Cerebellar cortex (tissue), 1 donor: Measurements from ENCODE around the gene CST2.
"Not testable (repeated sequence)": the region's sequence is repeated elsewhere in the genome, so short reads cannot be mapped to it uniquely, and the experiment has no call there.

Experiments used
- DNase-seq: peaks from one replicate; pipeline ENCODE4 v3.0.0-alpha.2; 2015; ENCODE audit warnings: low spot score

Gene CST2, protein sequence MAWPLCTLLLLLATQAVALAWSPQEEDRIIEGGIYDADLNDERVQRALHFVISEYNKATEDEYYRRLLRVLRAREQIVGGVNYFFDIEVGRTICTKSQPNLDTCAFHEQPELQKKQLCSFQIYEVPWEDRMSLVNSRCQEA

GRCh38 chr20:23826541-23827021 lies at the start of gene CST2:
TSS of gene CST2 (minus strand) at chr20:23826729. CDS start at chr20:23826660, 69 bp downstream.
- no peak for DNase-seq

- no peak for DNase-seq
Measured at GRCh38 chr20:23875606-23876237, 49.2 kb upstream of the CST2 start.

- DNase-seq = no peak
Measured at GRCh38 chr20:23874747-23875146, 48.2 kb upstream of the CST2 start.

DNA sequence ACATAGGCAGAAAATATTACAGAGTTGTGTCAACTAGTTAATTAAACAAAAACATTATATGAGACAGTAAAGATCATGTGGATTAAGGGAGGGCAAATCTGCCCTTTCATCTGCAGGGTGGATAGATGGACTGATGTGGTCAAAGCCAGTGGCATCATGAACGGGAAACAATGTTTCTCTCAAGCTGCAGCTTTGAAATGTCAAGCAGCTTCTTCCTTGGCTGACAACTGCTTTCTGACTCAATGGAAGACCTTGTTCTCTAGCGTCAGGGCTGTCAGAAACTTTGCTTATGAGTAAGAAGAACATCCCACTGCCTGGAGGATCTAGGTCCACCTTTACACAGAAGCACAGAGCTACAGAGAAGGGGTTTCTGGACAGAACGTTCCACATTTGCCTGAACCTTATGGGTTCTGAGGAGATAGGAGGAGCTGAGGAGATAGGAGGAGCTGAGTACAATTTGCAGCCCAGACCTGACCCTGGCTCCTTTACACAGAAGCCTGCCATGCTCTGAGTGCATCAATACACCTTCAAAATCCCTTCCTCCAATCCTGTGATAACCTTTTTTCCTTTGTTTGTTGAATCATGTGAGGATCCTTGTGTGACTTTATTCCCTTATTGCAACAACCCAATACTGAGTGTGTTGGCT lies 47.0 kb upstream of the CST2 start:
- DNase-seq = no peak

DNA sequence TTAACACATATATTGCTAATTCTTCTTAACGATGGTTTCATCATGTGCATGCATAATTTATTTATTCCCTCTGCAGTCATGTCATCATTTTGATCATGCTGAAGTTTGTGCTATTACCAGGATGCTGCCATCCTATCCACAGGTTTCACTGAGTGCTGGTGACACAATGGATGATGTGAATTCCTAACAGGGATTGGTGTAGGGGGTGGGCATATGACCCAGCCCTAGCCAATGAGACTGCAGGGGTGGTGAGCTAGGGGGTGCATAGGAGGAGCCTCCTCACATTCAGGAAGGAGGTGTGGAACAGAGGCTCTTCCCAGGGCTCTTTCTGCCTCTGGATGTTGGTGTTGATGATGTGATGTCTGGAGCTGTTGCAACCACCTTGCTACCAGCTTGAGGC lies 45.5 kb upstream of the CST2 start:
- DNase-seq = no peak

DNA sequence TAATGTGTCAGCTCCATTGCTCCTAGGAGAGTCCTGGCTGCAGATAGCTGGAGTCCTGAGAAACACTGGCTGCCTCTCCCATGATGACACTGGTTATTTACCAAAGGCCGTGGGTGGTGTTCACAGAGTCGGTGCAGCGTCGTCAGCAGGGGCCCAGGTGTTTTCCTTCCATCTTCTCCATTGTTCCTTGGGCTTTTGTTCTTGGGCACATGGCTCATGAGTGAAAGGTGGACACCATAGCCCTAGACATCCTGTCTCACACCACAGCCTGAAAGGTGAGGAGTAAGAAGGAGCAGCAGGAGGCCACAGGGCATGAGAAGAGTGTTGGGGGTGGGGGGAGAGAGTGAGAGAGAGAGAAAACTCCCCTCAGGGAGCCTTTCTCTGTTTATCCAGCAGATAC lies 43.9 kb upstream of the CST2 start:
- DNase-seq = no peak

GRCh38 chr20:23869520-23869919 lies 43.0 kb upstream of the CST2 start:
- no peak for DNase-seq

GRCh38 chr20:23868321-23868720 lies 41.8 kb upstream of the CST2 start:
- DNase-seq = no peak

GRCh38 chr20:23867152-23867776 lies 40.7 kb upstream of the CST2 start:
- DNase-seq = no peak

DNA sequence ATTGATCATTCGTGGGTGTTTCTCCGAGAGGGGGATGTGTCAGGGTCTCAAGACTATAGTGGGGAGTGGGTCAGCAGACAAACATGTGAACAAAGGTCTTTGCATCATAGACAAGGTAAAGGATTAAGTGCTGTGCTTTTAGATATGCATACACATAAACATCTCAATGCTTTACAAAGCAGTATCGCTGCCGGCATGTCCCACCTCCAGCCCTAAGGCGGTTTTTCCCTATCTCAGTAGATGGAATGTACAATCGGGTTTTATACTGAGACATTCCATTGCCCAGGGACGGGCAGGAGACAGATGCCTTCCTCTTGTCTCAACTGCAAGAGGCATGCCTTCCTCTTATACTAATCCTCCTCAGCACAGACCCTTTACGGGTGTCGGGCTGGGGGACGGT lies 34.2 kb upstream of the CST2 start:
- DNase-seq = not testable (repeated sequence)

DNA sequence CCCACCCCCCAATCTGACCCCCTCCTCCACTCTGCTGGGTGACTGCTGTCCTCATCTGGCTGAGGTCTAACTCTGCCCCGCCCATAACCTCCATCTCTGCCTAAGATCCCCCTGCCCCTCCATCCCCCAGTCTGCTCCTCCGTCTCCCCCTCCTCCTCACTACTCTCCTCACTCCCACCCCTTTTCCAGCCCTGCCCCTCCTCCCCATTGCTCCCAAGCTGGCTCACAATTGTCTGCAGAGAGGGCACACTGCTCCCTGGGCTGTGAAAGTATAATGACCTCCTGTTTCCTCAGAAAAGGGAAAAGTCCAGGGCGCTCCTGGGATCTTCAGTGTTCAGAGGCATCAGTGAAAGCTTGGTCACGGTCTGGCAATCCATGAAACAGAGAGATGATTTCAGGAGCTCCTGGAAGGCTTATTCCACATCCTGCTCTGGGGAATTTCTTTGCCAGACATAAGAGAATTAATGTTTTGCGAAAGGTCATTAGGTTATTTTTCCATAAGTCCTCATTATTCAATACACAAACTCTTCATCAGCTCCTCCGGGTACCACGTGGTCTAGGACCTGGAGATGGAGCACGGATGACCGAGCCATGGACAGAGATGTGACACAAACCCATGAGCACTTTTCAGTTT lies 31.6 kb upstream of the CST2 start:
- DNase-seq = no peak

GRCh38 chr20:23856736-23857135 lies 30.2 kb upstream of the CST2 start:
- DNase-seq = no peak

- DNase-seq = no peak
Measured at GRCh38 chr20:23856226-23856625, 29.7 kb upstream of the CST2 start.

DNA sequence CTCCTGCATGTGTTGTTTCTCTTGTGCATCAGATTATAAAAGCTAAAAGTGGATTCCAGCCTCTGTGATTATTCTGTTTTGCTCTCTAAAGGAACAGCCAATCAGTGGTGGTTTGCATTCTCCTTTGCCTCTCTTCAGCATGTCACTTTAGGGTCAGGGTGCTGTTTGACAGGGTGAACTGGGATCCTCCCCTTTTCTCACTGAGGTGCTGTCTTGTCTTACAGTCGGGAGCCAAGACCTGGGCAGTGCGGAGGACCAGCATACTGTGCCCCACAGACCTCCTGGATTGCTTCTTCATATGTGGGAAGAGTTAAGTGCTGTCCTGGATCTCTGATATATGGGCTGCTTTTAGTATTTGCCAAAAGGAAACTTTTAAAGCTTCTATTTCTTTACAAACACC lies 15.2 kb upstream of the CST2 start:
- DNase-seq = no peak

GRCh38 chr20:23835716-23836115 lies 9.2 kb upstream of the CST2 start:
- no peak for DNase-seq

- no peak for DNase-seq
Measured at GRCh38 chr20:23832775-23833513, 6.4 kb upstream of the CST2 start.

GRCh38 chr20:23831961-23832360 lies 5.4 kb upstream of the CST2 start:
- DNase-seq = not testable (repeated sequence)

DNA sequence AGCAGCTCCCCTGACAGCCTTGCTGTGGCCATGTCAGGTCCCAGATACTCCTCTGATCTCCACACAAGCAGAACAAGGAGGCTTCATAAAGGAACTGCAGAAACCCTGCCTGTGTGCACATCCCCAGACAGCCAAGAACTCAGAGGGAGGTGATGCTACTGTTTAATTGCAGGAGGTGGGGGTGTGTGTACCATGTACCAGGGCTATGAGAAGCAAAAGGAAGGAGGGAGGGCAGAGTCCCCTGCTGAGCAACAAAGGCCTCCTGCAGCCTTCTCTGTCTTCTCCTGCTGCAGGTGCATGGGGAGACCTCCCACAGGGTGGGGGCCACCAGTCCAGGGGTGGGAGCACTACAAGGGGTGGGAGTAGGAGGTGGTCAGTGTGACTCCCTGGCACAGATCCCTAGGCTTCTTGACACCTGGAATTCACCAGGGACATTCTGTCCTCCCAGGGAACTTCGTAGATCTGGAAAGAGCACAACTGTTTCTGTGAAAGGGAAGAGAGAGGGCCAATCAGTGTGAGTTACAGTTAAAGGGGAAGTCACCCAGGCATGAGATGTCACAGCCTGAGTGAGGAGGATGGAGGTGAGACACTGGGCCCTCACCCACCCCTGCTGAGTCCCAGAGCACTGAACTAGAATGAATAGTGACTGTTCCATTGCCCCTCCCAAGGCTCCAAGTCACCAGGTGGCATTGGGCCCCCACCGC lies 2.8 kb downstream of the CST2 start:
- no peak for DNase-seq

DNA sequence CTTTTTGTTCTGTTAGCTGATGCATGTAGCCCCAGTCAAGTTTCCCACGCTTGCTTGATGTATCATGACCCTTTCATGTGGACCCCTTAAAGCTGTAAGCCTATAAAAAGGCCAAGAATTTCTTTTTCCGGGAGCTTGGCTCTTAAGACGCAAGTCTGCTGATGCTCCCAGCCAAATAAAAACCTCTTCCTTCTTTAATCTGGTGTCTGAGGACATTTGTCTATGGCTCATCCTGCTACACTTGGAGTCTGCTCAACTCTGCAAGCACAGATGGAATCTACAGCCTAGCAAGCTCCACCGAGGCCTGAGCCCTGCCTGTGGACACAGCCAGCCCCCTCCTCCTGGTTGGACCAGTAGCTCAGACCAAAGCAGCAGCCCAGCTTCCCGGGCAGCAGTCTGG lies 3.4 kb downstream of the CST2 start:
- DNase-seq = no peak

DNA sequence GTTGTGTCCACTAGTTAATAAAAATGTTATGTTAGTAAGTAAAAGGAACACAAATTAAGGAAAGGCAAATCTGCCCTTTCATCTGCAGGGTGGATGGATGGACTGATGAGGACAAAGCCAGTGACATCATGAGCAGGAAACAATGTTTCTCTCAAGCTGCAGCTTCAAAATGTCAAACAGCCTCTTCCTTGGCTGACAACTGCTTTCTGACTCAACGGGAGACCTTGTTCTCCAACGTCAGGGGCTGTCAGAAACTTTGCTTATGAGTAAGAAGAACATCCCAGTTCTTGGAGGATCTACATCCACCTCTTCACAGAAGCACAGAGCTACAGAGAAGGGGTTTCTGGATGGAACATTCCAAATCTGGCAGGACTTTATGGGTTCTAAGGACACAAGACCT lies 6.0 kb downstream of the CST2 start:
- DNase-seq = no peak

- DNase-seq = not testable (repeated sequence)
Measured at GRCh38 chr20:23811559-23811958, 15.0 kb downstream of the CST2 start.
